Pancreas (tissue), 10 donors: Measurements from ENCODE around the gene ITIH3. TPM values are rescaled to one million over a fixed set of nuclear protein-coding genes. Genes with fewer than 3 reads are reported as not detected.
A peak's percentile ranks its signal among the peaks of the same experiment; 100 is the strongest.

Source experiments
- ATAC-seq, 4 donors: fragments of 200-7000 bp; cut with Tn5 transposase; one replicate each; pipeline versions ENCODE4 v1.8.0 to v1.9.1; 2020; ENCODE audit warnings: mild to moderate bottlenecking in 4 of 4, moderate library complexity in 4 of 4
- DNase-seq, 6 donors: peaks; one replicate each; pipeline ENCODE4 v3.0.0-alpha.2; 2020
- FAIRE-seq: peaks from 2 replicates; lab custom pipeline; 2012; peaks lifted over from hg19 to GRCh38; lab: Jason Lieb, UNC
- H3K27ac ChIP-seq, 4 donors: fragments of 200-600 bp; sonication (generic); 1 replicate in 3 of 4; 2 replicates in 1 of 4; pipeline versions ENCODE4 v1.5.0 to v1.8.0; 2020
- H3K27me3 ChIP-seq, 4 donors: fragments of 200-600 bp; one replicate each; pipeline ENCODE4 v1.8.0; 2021
- H3K36me3 ChIP-seq, 3 donors: fragments of 200-600 bp; sonication (generic) in 1 of 3; one replicate each; pipeline versions ENCODE4 v1.5.0 to v1.8.0; 2020 to 2021
- H3K4me1 ChIP-seq, 3 donors: fragments of 200-600 bp; one replicate each; pipeline ENCODE4 v1.8.0; 2021
- H3K4me3 ChIP-seq, 4 donors: fragments of 200-600 bp; sonication (generic) in 2 of 4; one replicate each; pipeline versions ENCODE4 v1.5.0 to v1.8.0; 2020 to 2021
- H3K9me3 ChIP-seq, 4 donors: fragments of 200-600 bp; one replicate each; pipeline ENCODE4 v1.8.0; 2021
- CTCF ChIP-seq, 4 donors: fragments of 200-600 bp; sonication (generic) in 3 of 4; IDR thresholded peaks; one replicate each; pipeline versions ENCODE4 v1.5.0 to v1.8.0; 2021; ENCODE audit warnings: antibody characterized with exemption in 4 of 4
- WGBS, 2 donors: extraction: QIAGEN DNeasy Blood & Tissue Kit; methylation state at CpG; one replicate each; pipeline ENCODE4 v1.1.7; 2013; 5-methylcytosine and 5-hydroxymethylcytosine counted together
- intact Hi-C, 3 donors: fragments of 100-400 bp; cut with DNase I; formaldehyde crosslinking; loops; one replicate each; pipeline versions ENCODE4 v1.11.1 to v1.14.2; 2022
- polyA plus RNA-seq, 2 donors: library from polyadenylated mRNA; stranded (reverse); fragments of 200-250 nt; gene quantifications; one replicate each; pipeline ENCODE4 v1.2.3, GENCODE V29; 2013
- total RNA-seq, 6 donors: library from RNA; stranded (reverse); fragmentation: NEBNext Ultra II Directional in 4 of 6; extraction: Animal tissue kit (Norgen Biotek cat#: 25700) in 4 of 6; gene quantifications; one replicate each; pipeline versions ENCODE4 v1.2.1 to v1.2.4, GENCODE V29; 2021 to 2023
- donor health status: healthy with polysubstance abuse.
- donor health status: DM: no; HTN: no; CAD: no; lungs with moderate emphysema.
- donor health status: DM: no; HTN: no; CAD: no.
- donor health status: control.
- donor health status: control.
- donor health status: Bipolar disorder and iron deficiency.
- donor health status: DM: yes; HTN: yes; CAD: no.
- donor health status: DM: no; HTN: no; CAD: no.
- donor health status: DM: no; HTN: no; CAD: no.
- donor health status: DM: yes; HTN: yes; CAD: no.

ITIH3 gene
- total and polyA plus RNA-seq, 8 donors: 0.29 to 2.1 (median 1.3) TPM; not detected in 2

GRCh38 chr3:52833202-52833601 is 38.6 kb downstream of the ITIH3 start:
- Histone ChIP-seq H3K4me1 (peaks cover 0 to 19% (median 0%) of the 10 kb centered on the region in 3 donors), H3K9me3 (no peaks in the 10 kb centered on the region), H3K4me3 (no peak overlapping the region), H3K36me3 (no peaks in the 10 kb centered on the region), H3K27me3 (no peaks in the 10 kb centered on the region), H3K27ac (no peak overlapping the region)
- TF ChIP-seq CTCF (IDR thresholded peaks at IDR 0.05): no peak
- WGBS, 2 donors: 97 to 99% methylated on average over 14 of the region's 14 CpGs
- ATAC-seq (no peak), DNase-seq (no peak), FAIRE-seq (no peak)
- intact Hi-C loops: no loop called here

GRCh38 chr3:52834871-52835501 is 40.4 kb downstream of the ITIH3 start, which contains the start of gene MUSTN1:
Gene MUSTN1, minus strand, starts transcription at chr3:52835019. Its CDS starts 71 bp downstream, at chr3:52834948.
- 83% methylated on average over 11 of the region's 11 CpGs for WGBS, 2 donors
- intact Hi-C loops: no loop called here
- no peaks in the 10 kb centered on the region for H3K27me3 ChIP-seq
- TF ChIP-seq CTCF (IDR thresholded peaks at IDR 0.05): no peak
- no peak within 1 kb of the TSS for H3K4me3 ChIP-seq
- ATAC-seq: no peak
- DNase-seq: peak in 1 of 6 donors; percentile 26
- FAIRE-seq: no peak
- H3K27ac ChIP-seq: no peak within 1 kb of the TSS
- H3K4me1 ChIP-seq: peaks cover 0 to 14% (median 0%) of the 10 kb centered on the region in 3 donors
- H3K36me3 ChIP-seq: no peaks in the 10 kb centered on the region
- no peaks in the 10 kb centered on the region for H3K9me3 ChIP-seq

- H3K4me1 ChIP-seq: peaks cover 0 to 14% (median 0%) of the 10 kb centered on the region in 3 donors
- H3K36me3 ChIP-seq: no peaks in the 10 kb centered on the region
- 86 to 90% methylated on average over 8 of the region's 8 CpGs for WGBS, 2 donors
- no peak for TF ChIP-seq CTCF (IDR thresholded peaks at IDR 0.05)
- no peak overlapping the region for H3K27ac ChIP-seq
- no peak overlapping the region for H3K4me3 ChIP-seq
- H3K27me3 ChIP-seq: no peaks in the 10 kb centered on the region
- DNase-seq (peak in 1 of 6 donors; percentile 28), ATAC-seq (no peak), FAIRE-seq (no peak)
- H3K9me3 ChIP-seq: no peaks in the 10 kb centered on the region
- intact Hi-C loops: no loop called here
Observed at GRCh38 chr3:52835766-52836470, 41.3 kb downstream of the ITIH3 start.

GRCh38 chr3:52836471-52836845 is 41.9 kb downstream of the ITIH3 start:
- TF ChIP-seq CTCF (IDR thresholded peaks at IDR 0.05): no peak
- no peak for ATAC-seq
- H3K4me1 ChIP-seq: peaks cover 0 to 8% (median 0%) of the 10 kb centered on the region in 3 donors
- no peaks in the 10 kb centered on the region for H3K9me3 ChIP-seq
- H3K27ac ChIP-seq: no peak overlapping the region
- 89 to 92% methylated on average over 5 of the region's 5 CpGs for WGBS, 2 donors
- intact Hi-C loops: no loop called here
- H3K4me3 ChIP-seq: no peak overlapping the region
- FAIRE-seq: no peak
- no peaks in the 10 kb centered on the region for H3K27me3 ChIP-seq
- H3K36me3 ChIP-seq: no peaks in the 10 kb centered on the region
- DNase-seq: no peak

- no peak overlapping the region for H3K4me3 ChIP-seq
- DNase-seq (peak in 1 of 6 donors; percentile 20), FAIRE-seq (no peak), ATAC-seq (peak in 1 of 4 donors; percentile 29)
- intact Hi-C loops: no loop called here
- H3K27ac ChIP-seq: no peak overlapping the region
- H3K4me1 ChIP-seq: peaks cover 0 to 3% (median 0%) of the 10 kb centered on the region in 3 donors
- peaks cover 0 to 2% (median 2%) of the 10 kb centered on the region in 3 donors for H3K36me3 ChIP-seq
- 93% methylated on average over 4 of the region's 4 CpGs for WGBS, 2 donors
- H3K9me3 ChIP-seq: no peaks in the 10 kb centered on the region
- H3K27me3 ChIP-seq: no peaks in the 10 kb centered on the region
- no peak for TF ChIP-seq CTCF (IDR thresholded peaks at IDR 0.05)
Observed at GRCh38 chr3:52836986-52837385, 42.4 kb downstream of the ITIH3 start.
